NT2/D1 (cell line): ENCODE measurements around the gene ERN1.

ENCODE experiments used
- DNase-seq: peaks from one replicate; pipeline ENCODE4 v3.0.0-alpha.2; 2011; ENCODE audit warnings: low read depth, low spot score
- H3K27me3 ChIP-seq: 2 replicates; pipeline ENCODE4 v1.6.0; 2011; ENCODE audit warnings: mild to moderate bottlenecking; ENCODE audit not compliant: insufficient read length, insufficient read depth
- H3K36me3 ChIP-seq: 2 replicates; pipeline ENCODE4 v1.6.1; 2011; ENCODE audit warnings: mild to moderate bottlenecking, low read length, mixed read lengths; ENCODE audit not compliant: insufficient read depth, insufficient read length
- H3K4me1 ChIP-seq: 2 replicates; pipeline ENCODE4 v1.5.1; 2011; ENCODE audit not compliant: insufficient read depth, insufficient read length
- H3K4me3 ChIP-seq: 2 replicates; pipeline ENCODE4 v1.5.1; 2011; ENCODE audit warnings: low read depth; ENCODE audit not compliant: insufficient read length
- H3K9ac ChIP-seq: 2 replicates; pipeline ENCODE4 v1.6.0; 2011; ENCODE audit warnings: low read depth; ENCODE audit not compliant: insufficient read length
- H3K9me3 ChIP-seq: 2 replicates; pipeline ENCODE4 v1.5.1; 2011; ENCODE audit warnings: mild to moderate bottlenecking, low read length; ENCODE audit not compliant: insufficient read depth
- SUZ12 ChIP-seq: IDR thresholded peaks from 2 replicates; pipeline ENCODE4 v1.6.1; 2011; ENCODE audit not compliant: insufficient read length, insufficient read depth; ENCODE audit errors: extremely low read depth
- YY1 ChIP-seq: IDR thresholded peaks from 2 replicates; pipeline ENCODE4 v1.6.1; 2011; ENCODE audit not compliant: insufficient read length, insufficient read depth
- ZNF274 ChIP-seq: IDR thresholded peaks from 2 replicates; pipeline ENCODE4 v1.6.1; 2011; ENCODE audit warnings: mild to moderate bottlenecking, low read depth, low read length

The ERN1 gene

DNA sequence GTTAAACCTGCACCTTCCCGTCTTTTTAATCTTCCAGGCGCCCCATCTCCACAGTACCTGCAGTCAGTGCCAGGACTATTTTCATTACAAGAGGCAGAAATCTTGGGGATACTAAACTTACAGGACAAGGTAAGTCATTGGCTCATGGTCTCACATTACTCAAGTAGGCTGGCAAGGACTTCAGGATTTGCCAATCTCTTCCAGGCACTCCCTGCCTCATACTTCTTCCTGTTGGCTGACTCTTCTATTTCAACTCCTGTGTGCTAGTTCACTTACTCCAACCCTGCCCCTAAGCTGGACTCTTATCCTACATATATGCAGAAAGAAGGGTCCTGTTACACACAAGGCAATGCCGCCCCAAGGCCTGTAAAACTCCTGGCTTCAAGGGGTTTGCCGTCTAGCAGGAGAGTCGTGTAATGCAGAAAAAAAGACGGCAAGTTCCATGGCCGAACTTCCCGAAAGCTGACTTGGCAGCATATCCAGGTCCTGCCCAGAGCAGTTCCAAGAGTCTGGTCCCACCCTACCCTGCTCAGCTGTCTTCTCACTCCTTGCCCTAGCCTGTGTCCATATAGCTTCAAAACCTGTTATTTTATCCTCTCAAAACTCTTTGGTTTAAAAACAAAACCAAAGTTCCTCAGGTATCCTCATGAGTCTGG lies 14.8 kb downstream of the ERN1 start:
- H3K4me1 ChIP-seq = no peaks in the 10 kb centered on the region
- H3K4me3 ChIP-seq = no peak overlapping the region
- H3K9ac ChIP-seq = no peak overlapping the region
- no peaks in the 10 kb centered on the region for H3K9me3 ChIP-seq
- H3K36me3 ChIP-seq = no peaks in the 10 kb centered on the region
- no peak for DNase-seq
- no peak for TF ChIP-seq SUZ12
- no peaks in the 10 kb centered on the region for H3K27me3 ChIP-seq

DNA sequence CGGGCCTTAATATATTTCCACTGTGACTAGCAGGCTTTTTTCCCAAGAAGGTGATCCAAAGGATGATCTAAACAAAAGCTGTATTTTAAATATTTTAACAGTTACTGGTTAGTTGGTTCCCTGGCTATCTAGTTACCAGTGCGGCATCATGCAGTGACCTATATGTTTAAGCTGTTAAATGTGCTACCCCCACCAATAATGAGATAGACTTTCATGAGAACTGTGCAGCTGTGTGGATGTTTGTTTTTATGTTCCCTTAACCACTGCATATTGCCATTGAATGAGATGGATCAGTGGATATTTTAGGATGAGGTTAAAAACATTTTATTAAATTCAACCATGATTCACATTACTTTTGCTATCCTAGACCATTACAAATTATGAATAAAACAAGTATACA lies 16.9 kb downstream of the ERN1 start:
- Histone ChIP-seq H3K36me3 (no peaks in the 10 kb centered on the region), H3K9ac (no peak overlapping the region), H3K9me3 (no peaks in the 10 kb centered on the region), H3K4me1 (no peaks in the 10 kb centered on the region), H3K4me3 (no peak overlapping the region), H3K27me3 (no peaks in the 10 kb centered on the region)
- no peak for DNase-seq
- TF ChIP-seq ZNF274 (no peak), YY1 (no peak), SUZ12 (no peak)

- Histone ChIP-seq H3K27me3 (no peaks in the 10 kb centered on the region), H3K36me3 (no peaks in the 10 kb centered on the region), H3K9me3 (no peaks in the 10 kb centered on the region), H3K4me3 (no peak overlapping the region), H3K4me1 (no peaks in the 10 kb centered on the region), H3K9ac (no peak overlapping the region)
- DNase-seq = no peak
- TF ChIP-seq SUZ12 = no peak
- TF ChIP-seq YY1 = no peak
- TF ChIP-seq ZNF274 = no peak
These were observed 18.1 kb downstream of the ERN1 start for GRCh38 chr17:64111831-64112230.

DNA sequence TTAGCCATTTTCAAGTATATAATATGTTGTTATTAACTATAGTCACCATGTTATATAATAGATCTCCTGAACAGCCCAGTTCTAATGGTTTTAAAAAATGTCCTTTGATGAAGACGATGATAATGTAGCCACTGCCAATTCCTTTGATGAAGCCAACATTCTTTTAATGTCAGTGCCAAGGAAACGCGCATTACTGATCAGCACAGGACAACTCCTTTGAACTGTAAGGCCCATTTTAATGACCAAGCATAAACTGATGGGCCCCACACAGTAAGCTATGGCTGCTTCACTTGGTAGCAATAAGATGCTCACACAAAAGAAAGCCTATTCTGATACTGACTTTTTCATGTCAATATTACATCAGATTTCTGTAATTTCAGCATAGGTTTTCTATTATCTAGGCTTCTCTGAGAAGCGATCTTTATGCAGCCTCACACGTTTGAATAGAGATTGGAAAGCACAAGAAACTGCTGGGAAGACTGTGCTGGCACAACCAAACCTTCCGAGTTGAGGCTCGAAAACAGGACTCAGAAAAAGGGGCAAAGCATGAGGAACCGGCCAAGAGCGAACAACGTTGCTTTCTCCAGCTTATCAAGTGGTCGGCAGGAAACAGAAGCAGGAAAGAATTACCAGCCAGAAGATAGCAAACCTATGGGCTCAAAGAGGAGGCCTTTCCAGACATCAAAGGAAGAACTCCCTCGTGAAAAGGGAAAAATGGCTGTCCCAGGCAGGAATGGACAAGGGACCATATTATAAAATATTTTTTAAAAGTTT lies 19.4 kb downstream of the ERN1 start:
- no peak overlapping the region for H3K9ac ChIP-seq
- no peaks in the 10 kb centered on the region for H3K27me3 ChIP-seq
- no peak overlapping the region for H3K4me3 ChIP-seq
- no peaks in the 10 kb centered on the region for H3K36me3 ChIP-seq
- no peaks in the 10 kb centered on the region for H3K4me1 ChIP-seq
- H3K9me3 ChIP-seq = no peaks in the 10 kb centered on the region
- DNase-seq = no peak
- no peak for TF ChIP-seq ZNF274
- no peak for TF ChIP-seq YY1
- no peak for TF ChIP-seq SUZ12

DNA sequence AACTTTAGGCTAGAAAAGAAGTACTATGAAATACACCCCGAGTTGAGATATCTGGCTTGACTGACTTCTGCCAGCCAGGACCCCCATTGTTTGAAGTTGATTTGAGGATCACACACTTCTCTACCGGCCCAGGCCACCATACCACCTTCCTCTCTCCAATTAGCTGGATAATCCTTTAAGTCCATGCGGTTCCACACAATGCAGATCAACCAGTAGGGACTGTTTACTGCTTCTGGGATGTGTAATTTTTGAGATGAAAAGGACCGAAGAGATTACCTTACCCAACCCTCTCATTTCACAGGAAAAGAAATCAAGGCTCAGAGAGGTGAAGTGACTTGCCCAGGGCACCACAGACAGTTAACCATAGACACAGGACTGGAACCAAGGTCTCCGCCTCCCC lies 20.5 kb downstream of the ERN1 start:
- Histone ChIP-seq H3K9ac (no peak overlapping the region), H3K27me3 (no peaks in the 10 kb centered on the region), H3K9me3 (no peaks in the 10 kb centered on the region), H3K36me3 (no peaks in the 10 kb centered on the region), H3K4me1 (no peaks in the 10 kb centered on the region), H3K4me3 (no peak overlapping the region)
- TF ChIP-seq ZNF274 = no peak
- no peak for TF ChIP-seq SUZ12
- no peak for TF ChIP-seq YY1
- no peak for DNase-seq

- TF ChIP-seq ZNF274 (no peak), SUZ12 (no peak), YY1 (no peak)
- H3K27me3 ChIP-seq = no peaks in the 10 kb centered on the region
- no peak overlapping the region for H3K9ac ChIP-seq
- no peak overlapping the region for H3K4me3 ChIP-seq
- no peaks in the 10 kb centered on the region for H3K9me3 ChIP-seq
- H3K4me1 ChIP-seq = no peaks in the 10 kb centered on the region
- no peaks in the 10 kb centered on the region for H3K36me3 ChIP-seq
- DNase-seq = no peak
These were observed 22.3 kb downstream of the ERN1 start for GRCh38 chr17:64107500-64108236.

DNA sequence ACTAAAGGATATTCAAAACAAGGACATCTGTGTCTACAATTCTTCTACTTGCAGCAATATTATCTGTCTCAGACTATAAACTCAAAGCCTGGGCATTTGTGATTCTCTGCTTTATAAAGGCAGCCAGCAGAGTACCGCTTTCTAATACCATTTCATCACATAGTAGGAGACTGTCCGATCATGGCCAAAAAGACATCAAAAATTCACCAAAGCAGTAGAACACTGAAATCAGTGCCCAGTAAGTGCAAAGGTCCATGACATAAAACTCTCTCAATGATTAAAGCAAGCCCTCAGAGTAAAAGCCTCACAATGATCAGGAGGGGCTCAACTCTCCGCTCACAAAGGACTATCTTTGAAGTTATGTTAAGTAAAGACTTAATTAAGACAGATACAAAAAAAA lies 23.0 kb downstream of the ERN1 start:
- no peak for DNase-seq
- Histone ChIP-seq H3K9ac (no peak overlapping the region), H3K4me3 (no peak overlapping the region), H3K4me1 (no peaks in the 10 kb centered on the region), H3K27me3 (no peaks in the 10 kb centered on the region), H3K9me3 (no peaks in the 10 kb centered on the region), H3K36me3 (no peaks in the 10 kb centered on the region)
- TF ChIP-seq ZNF274 (no peak), SUZ12 (no peak), YY1 (no peak)
